Hepatocyte (in vitro differentiated cells): Measurements from ENCODE around the gene DCTN1. TPM values are rescaled to one million over a fixed set of nuclear protein-coding genes. Genes with fewer than 3 reads are reported as not detected.

Experiments
- DNase-seq: peaks from one replicate; pipeline ENCODE4 v3.0.0-alpha.2; 2016; ENCODE audit warnings: low spot score
- H2AFZ ChIP-seq: fragments of 200-600 bp; sonication (generic); 2 replicates; pipeline ENCODE4 v1.6.0; 2016; ENCODE audit warnings: antibody characterized with exemption, mild to moderate bottlenecking
- H3K27ac ChIP-seq: fragments of 200-600 bp; sonication (generic); 2 replicates; pipeline ENCODE4 v1.5.1; 2016; ENCODE audit warnings: mild to moderate bottlenecking
- H3K27me3 ChIP-seq: fragments of 200-600 bp; sonication (generic); 2 replicates; pipeline ENCODE4 v1.6.1; 2016
- H3K36me3 ChIP-seq: fragments of 200-600 bp; sonication (generic); replicated peaks from 2 replicates; pipeline ENCODE4 v1.5.1; 2016; ENCODE audit warnings: low read depth; ENCODE audit not compliant: insufficient read depth
- H3K4me1 ChIP-seq: fragments of 200-600 bp; sonication (generic); 2 replicates; pipeline ENCODE4 v1.5.1; 2016; ENCODE audit warnings: mild to moderate bottlenecking, moderate library complexity; ENCODE audit not compliant: insufficient read depth
- H3K4me2 ChIP-seq: fragments of 200-600 bp; sonication (generic); 2 replicates; pipeline ENCODE4 v1.6.0; 2016
- H3K4me3 ChIP-seq: fragments of 200-600 bp; sonication (generic); 2 replicates; pipeline ENCODE4 v1.5.1; 2016; ENCODE audit warnings: mild to moderate bottlenecking
- H3K79me2 ChIP-seq: fragments of 200-600 bp; sonication (generic); 2 replicates; pipeline ENCODE4 v1.6.0; 2017; ENCODE audit warnings: mild to moderate bottlenecking
- H3K9me2 ChIP-seq: fragments of 200-600 bp; sonication (generic); replicated peaks from 2 replicates; pipeline ENCODE4 v1.6.0; 2017; ENCODE audit warnings: mild to moderate bottlenecking; ENCODE audit not compliant: insufficient read depth
- H3K9me3 ChIP-seq: fragments of 200-600 bp; sonication (generic); 2 replicates; pipeline ENCODE4 v1.5.1; 2016; ENCODE audit warnings: low read depth, mild to moderate bottlenecking
- H4K20me1 ChIP-seq: fragments of 200-600 bp; sonication (generic); 2 replicates; pipeline ENCODE4 v1.6.0; 2016; ENCODE audit warnings: mild to moderate bottlenecking; ENCODE audit not compliant: insufficient read depth, poor library complexity, severe bottlenecking
- EZH2 ChIP-seq: fragments of 200-600 bp; sonication (generic); IDR thresholded peaks from 2 replicates; pipeline ENCODE4 v1.6.1; 2016; ENCODE audit warnings: antibody characterized with exemption, mild to moderate bottlenecking, borderline replicate concordance
- EZH2phosphoT487 ChIP-seq: fragments of 200-600 bp; sonication (generic); IDR thresholded peaks from one replicate; pipeline ENCODE4 v1.6.1; 2018; ENCODE audit warnings: antibody characterized with exemption, mild to moderate bottlenecking, low read depth, moderate library complexity; ENCODE audit not compliant: unreplicated experiment, severe bottlenecking
- WGBS: methylation state at CpG from one replicate; pipeline ENCODE4 v1.1.6; 2016; ENCODE audit warnings: low lambda C conversion rate; ENCODE audit errors: missing lambda C conversion rate; 5-methylcytosine and 5-hydroxymethylcytosine counted together
- polyA plus RNA-seq: library from polyadenylated mRNA; unstranded; fragments of >200 nt; fragmentation: Nextera tagmentation; extraction: Ambion mirVana; gene quantifications from 2 replicates; pipeline ENCODE4 v1.2.1, GENCODE V29; 2016
- total RNA-seq: library from RNA; depleted of rRNA; stranded (reverse); fragments of >200 nt; gene quantifications from 2 replicates; pipeline ENCODE4 v1.2.3, GENCODE V29; 2014
- TF ChIP-seq, protein P1 (sequence below): fragments of 200-600 bp; sonication (generic); IDR thresholded peaks from 2 replicates; pipeline ENCODE4 v1.5.1; 2016; ENCODE audit warnings: antibody characterized with exemption, mild to moderate bottlenecking; ENCODE audit not compliant: poor library complexity

The DCTN1 gene
- total and polyA plus RNA-seq, 2 experiments from 2014 or later = 72.3 to 95.0 TPM

DNA sequence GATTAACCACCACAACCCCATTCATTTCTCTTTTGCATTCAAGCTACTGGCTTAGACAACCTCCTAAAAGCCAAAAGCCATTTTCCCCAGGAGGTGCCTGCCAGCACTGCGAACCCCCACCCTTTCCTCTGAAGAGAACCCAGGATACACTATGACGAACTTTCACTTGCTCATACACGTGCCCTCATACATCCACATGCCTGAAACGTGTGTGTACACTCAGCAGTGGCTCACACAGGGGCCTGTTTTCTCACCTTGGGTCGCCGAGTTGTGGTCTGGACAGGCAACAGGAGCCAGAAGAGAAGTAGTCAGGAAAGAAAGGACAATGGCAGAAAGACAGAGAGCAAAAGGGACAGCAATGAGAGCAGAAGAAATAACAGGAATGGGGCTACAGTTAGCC lies 7.4 kb downstream of the DCTN1 start:
- no peaks in the 10 kb centered on the region for H3K4me1 ChIP-seq
- no peak for DNase-seq
- H2AFZ ChIP-seq = no peak overlapping the region
- no peaks in the 10 kb centered on the region for H3K9me2 ChIP-seq
- WGBS = 95% methylated on average over 6 of the region's 6 CpGs
- peaks cover 3% of the 10 kb centered on the region for H4K20me1 ChIP-seq
- H3K9me3 ChIP-seq = no peaks in the 10 kb centered on the region
- H3K4me3 ChIP-seq = no peak overlapping the region
- no peaks in the 10 kb centered on the region for H3K27me3 ChIP-seq
- H3K36me3 ChIP-seq = no peaks in the 10 kb centered on the region
- peaks cover 21% of the 10 kb centered on the region for H3K79me2 ChIP-seq
- no peak overlapping the region for H3K4me2 ChIP-seq
- no peak overlapping the region for H3K27ac ChIP-seq
- TF ChIP-seq EZH2 (no peak), EZH2phosphoT487 (no peak)
- TF ChIP-seq, protein P1, sequence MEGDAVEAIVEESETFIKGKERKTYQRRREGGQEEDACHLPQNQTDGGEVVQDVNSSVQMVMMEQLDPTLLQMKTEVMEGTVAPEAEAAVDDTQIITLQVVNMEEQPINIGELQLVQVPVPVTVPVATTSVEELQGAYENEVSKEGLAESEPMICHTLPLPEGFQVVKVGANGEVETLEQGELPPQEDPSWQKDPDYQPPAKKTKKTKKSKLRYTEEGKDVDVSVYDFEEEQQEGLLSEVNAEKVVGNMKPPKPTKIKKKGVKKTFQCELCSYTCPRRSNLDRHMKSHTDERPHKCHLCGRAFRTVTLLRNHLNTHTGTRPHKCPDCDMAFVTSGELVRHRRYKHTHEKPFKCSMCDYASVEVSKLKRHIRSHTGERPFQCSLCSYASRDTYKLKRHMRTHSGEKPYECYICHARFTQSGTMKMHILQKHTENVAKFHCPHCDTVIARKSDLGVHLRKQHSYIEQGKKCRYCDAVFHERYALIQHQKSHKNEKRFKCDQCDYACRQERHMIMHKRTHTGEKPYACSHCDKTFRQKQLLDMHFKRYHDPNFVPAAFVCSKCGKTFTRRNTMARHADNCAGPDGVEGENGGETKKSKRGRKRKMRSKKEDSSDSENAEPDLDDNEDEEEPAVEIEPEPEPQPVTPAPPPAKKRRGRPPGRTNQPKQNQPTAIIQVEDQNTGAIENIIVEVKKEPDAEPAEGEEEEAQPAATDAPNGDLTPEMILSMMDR = no peak

DNA sequence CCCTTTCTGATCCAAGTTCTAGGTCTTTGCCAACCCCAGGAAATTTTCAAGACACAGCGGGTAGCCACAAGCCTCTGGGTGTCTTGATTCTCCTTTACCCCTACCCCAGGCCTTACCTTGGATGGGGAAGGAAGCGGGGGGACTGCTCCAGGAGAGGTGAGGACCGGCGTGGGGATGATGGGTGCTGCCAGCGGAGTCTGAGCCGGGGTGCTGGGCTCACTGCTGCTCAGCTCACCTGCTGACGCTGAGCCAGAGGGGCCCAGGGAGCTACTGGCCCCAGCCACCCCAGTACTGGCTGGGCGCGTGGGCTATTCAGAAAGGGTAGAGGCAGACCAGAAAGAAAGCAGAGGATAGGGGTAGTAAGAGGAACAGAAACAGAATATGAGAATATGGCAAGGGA lies 8.7 kb downstream of the DCTN1 start:
- Histone ChIP-seq H3K9me2 (no peaks in the 10 kb centered on the region), H3K9me3 (no peaks in the 10 kb centered on the region), H3K79me2 (peaks cover 21% of the 10 kb centered on the region), H4K20me1 (no peaks in the 10 kb centered on the region), H3K4me3 (no peak overlapping the region), H2AFZ (no peak overlapping the region), H3K27me3 (no peaks in the 10 kb centered on the region), H3K4me1 (no peaks in the 10 kb centered on the region), H3K27ac (no peak overlapping the region), H3K36me3 (no peaks in the 10 kb centered on the region), H3K4me2 (no peak overlapping the region)
- DNase-seq = no peak
- WGBS = 97% methylated on average over 9 of the region's 9 CpGs
- no peak for TF ChIP-seq EZH2phosphoT487
- TF ChIP-seq EZH2 = no peak
- TF ChIP-seq, protein P1 = no peak

GRCh38 chr2:74369976-74370375 lies 10.1 kb downstream of the DCTN1 start:
- Histone ChIP-seq H3K79me2 (peaks cover 14% of the 10 kb centered on the region), H4K20me1 (no peaks in the 10 kb centered on the region), H3K9me3 (no peaks in the 10 kb centered on the region), H3K27ac (no peak overlapping the region), H3K9me2 (no peaks in the 10 kb centered on the region), H3K4me3 (no peak overlapping the region), H3K27me3 (no peaks in the 10 kb centered on the region), H3K36me3 (no peaks in the 10 kb centered on the region), H3K4me1 (no peaks in the 10 kb centered on the region), H2AFZ (no peak overlapping the region), H3K4me2 (no peak overlapping the region)
- TF ChIP-seq EZH2phosphoT487 (no peak), EZH2 (no peak)
- TF ChIP-seq, protein P1 = no peak
- no peak for DNase-seq
- 97% methylated on average over 7 of the region's 7 CpGs for WGBS

DNA sequence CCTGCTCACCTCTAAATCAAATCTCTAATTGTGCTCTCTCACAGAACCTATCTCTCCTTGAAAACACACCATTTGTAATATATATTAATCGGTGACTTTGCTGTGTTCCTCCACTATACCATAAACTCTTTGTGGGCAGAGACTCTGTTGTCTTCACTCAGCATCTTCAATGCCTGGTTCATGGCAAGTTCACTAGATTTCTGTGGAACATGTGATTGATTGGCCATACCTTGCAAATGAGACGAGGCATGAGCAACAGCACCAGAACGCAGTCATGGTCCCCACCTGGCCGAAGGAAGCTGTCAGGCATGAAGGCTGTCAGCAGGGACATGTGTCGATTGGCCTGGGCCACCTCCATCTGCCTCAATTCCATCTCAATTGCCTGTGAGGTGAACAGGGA lies 11.6 kb downstream of the DCTN1 start:
- Histone ChIP-seq H3K27me3 (no peaks in the 10 kb centered on the region), H3K4me1 (no peaks in the 10 kb centered on the region), H2AFZ (no peak overlapping the region), H3K9me3 (no peaks in the 10 kb centered on the region), H3K27ac (no peak overlapping the region), H4K20me1 (no peaks in the 10 kb centered on the region), H3K4me2 (no peak overlapping the region), H3K79me2 (peaks cover 13% of the 10 kb centered on the region), H3K36me3 (no peaks in the 10 kb centered on the region), H3K9me2 (no peaks in the 10 kb centered on the region), H3K4me3 (no peak overlapping the region)
- 96% methylated on average over 5 of the region's 5 CpGs for WGBS
- TF ChIP-seq EZH2phosphoT487 = no peak
- no peak for DNase-seq
